Right atrium auricular region (tissue), 2 donors: ENCODE measurements around the gene SKA1. TPM values are rescaled to one million over a fixed set of nuclear protein-coding genes. Genes with fewer than 3 reads are reported as not detected.

Experiments
- DNase-seq: peaks from one replicate; pipeline ENCODE4 v3.0.0-alpha.2; 2019; ENCODE audit warnings: low spot score
- H3K27ac ChIP-seq, 2 donors: fragments of 200-600 bp; sonication (generic); 1 replicate in 1 of 2; 2 replicates in 1 of 2; pipeline ENCODE4 v1.5.1; 2016 to 2019
- H3K27me3 ChIP-seq, 2 donors: fragments of 200-600 bp; sonication (generic); one replicate each; pipeline versions ENCODE4 v1.5.1 to v1.6.0; 2017 to 2019
- H3K36me3 ChIP-seq: fragments of 200-600 bp; sonication (generic); one replicate; pipeline ENCODE4 v1.5.1; 2016
- H3K4me1 ChIP-seq, 2 donors: fragments of 200-600 bp; sonication (generic); one replicate each; pipeline versions ENCODE4 v1.5.1 to v1.6.0; 2017 to 2019
- H3K4me3 ChIP-seq, 2 donors: fragments of 200-600 bp; sonication (generic); 1 replicate in 1 of 2; 2 replicates in 1 of 2; pipeline ENCODE4 v1.5.1; 2017 to 2019; ENCODE audit warnings: mild to moderate bottlenecking in 1 of 2, moderate library complexity in 1 of 2
- H3K9me3 ChIP-seq, 2 donors: fragments of 200-600 bp; sonication (generic); one replicate each; pipeline ENCODE4 v1.5.1; 2019
- total RNA-seq, 2 donors: library from RNA; depleted of rRNA; stranded (reverse); fragments of >200 nt; gene quantifications; one replicate each; pipeline ENCODE4 v1.1.0, GENCODE V29; 2016
- TF ChIP-seq, protein P1 (sequence below), 2 donors: fragments of 200-600 bp; sonication (generic); IDR thresholded peaks; one replicate each; pipeline ENCODE4 v1.5.1; 2019; ENCODE audit warnings: antibody characterized with exemption in 2 of 2

SKA1 gene, protein sequence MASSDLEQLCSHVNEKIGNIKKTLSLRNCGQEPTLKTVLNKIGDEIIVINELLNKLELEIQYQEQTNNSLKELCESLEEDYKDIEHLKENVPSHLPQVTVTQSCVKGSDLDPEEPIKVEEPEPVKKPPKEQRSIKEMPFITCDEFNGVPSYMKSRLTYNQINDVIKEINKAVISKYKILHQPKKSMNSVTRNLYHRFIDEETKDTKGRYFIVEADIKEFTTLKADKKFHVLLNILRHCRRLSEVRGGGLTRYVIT
- total RNA-seq, result under 1 TPM in 1 of 2 donors, not detected in 1; 0.78 TPM

DNA sequence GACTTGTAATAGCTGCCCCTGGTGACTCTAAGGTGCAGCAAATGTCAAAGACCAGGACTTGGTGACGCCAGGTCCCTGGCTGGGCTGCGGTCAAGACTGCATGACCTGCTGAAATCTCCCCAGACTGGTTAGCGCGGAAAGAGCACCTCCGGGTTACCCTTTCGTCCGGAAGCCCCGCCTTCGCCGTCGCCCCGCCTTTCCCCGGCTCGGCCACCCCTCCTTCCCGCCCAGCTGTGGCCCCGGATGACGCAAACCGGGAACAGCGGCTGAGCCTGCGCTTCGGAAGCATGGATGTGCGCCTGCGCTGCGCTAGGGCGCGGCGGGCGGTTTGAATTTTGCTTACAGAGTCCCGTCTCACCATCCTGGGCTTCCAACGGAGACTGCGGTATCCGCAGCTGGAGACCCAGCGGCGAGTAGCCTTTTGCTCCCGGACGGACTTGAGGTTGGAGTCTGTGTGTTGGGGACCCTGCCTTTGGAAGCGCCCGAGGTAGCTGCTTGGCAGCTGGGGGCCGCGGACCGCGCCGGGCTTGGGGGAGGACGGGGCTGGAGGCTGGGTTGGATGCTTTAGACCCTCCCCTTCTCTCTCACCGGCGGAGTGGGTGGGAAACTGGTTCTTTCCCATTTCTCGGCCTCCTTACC is at the start of gene SKA1:
TSS of gene SKA1 (plus strand) at position 294 of the 639 bp plus-strand sequence. CDS start 785 bp downstream, outside the sequence.
- DNase-seq, result peak; percentile 89
- H3K4me1 ChIP-seq, result peaks cover 0 to 9% of the 10 kb centered on the region in 2 donors
- H3K36me3 ChIP-seq, result no peaks in the 10 kb centered on the region
- H3K4me3 ChIP-seq, result peak within 1 kb of the TSS; percentile 29 to 57
- H3K9me3 ChIP-seq, result peaks cover 0 to 5% of the 10 kb centered on the region in 2 donors
- peak within 1 kb of the TSS; percentile 73 to 75 for H3K27ac ChIP-seq
- TF ChIP-seq, protein P1, sequence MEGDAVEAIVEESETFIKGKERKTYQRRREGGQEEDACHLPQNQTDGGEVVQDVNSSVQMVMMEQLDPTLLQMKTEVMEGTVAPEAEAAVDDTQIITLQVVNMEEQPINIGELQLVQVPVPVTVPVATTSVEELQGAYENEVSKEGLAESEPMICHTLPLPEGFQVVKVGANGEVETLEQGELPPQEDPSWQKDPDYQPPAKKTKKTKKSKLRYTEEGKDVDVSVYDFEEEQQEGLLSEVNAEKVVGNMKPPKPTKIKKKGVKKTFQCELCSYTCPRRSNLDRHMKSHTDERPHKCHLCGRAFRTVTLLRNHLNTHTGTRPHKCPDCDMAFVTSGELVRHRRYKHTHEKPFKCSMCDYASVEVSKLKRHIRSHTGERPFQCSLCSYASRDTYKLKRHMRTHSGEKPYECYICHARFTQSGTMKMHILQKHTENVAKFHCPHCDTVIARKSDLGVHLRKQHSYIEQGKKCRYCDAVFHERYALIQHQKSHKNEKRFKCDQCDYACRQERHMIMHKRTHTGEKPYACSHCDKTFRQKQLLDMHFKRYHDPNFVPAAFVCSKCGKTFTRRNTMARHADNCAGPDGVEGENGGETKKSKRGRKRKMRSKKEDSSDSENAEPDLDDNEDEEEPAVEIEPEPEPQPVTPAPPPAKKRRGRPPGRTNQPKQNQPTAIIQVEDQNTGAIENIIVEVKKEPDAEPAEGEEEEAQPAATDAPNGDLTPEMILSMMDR (IDR thresholded peaks at IDR 0.05), result no peak
- H3K27me3 ChIP-seq, result no peaks in the 10 kb centered on the region

- TF ChIP-seq, protein P1 (IDR thresholded peaks at IDR 0.05), result no peak
- H3K27me3 ChIP-seq, result no peaks in the 10 kb centered on the region
- H3K27ac ChIP-seq, result no peak overlapping the region
Observed at GRCh38 chr18:50327983-50328382, 46.9 kb upstream of the SKA1 start.

DNA sequence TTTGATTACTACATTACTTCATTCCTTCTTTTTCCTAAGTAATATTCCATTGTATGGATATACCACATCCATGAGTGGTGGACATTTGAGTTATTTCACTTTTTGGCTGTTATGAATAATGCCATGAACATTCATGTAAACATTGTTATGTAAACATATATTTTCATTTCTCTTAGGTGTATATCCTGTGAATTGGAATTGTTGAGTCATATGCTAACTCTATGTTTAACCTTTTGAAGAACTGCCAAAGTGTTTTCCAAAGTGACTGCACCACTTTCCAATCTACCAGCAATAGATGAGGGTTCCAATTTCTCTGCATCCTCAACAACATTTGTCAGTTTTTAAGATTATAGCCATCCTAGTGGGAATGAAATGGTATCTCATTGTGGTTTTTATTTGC is 44.7 kb upstream of the SKA1 start:
- TF ChIP-seq, protein P1 (IDR thresholded peaks at IDR 0.05), result no peak
- no peaks in the 10 kb centered on the region for H3K4me1 ChIP-seq
- H3K36me3 ChIP-seq, result no peaks in the 10 kb centered on the region
- no peak for DNase-seq
- no peak overlapping the region for H3K4me3 ChIP-seq
- H3K27ac ChIP-seq, result no peak overlapping the region
- no peaks in the 10 kb centered on the region for H3K27me3 ChIP-seq
- H3K9me3 ChIP-seq, result no peaks in the 10 kb centered on the region

More at GRCh38 chr18:50327983-50328382, 46.9 kb upstream of the SKA1 start:
- no peaks in the 10 kb centered on the region for H3K36me3 ChIP-seq
- H3K4me3 ChIP-seq, result no peak overlapping the region
- no peaks in the 10 kb centered on the region for H3K4me1 ChIP-seq
- DNase-seq, result no peak
- no peaks in the 10 kb centered on the region for H3K9me3 ChIP-seq

DNA sequence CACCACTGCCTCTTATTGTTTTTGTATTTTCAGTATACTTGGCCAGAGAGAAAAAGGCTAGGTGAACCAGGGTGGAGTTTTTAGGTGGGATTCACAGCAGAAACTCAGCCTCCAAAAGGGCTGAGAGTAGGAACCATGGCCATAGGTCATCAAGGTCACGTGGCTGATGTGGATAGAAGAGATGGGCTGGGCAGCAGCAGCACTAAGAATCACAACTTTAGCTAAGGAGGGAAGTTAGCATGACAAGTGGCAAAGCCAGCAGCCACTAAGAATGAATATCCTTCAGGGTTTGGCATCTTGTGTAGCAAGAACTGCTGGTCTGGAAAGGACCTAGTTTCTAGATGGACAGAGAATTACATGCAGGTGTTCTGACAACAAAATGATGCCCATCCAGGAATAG is 43.2 kb upstream of the SKA1 start:
- H3K9me3 ChIP-seq, result no peaks in the 10 kb centered on the region
- DNase-seq, result no peak
- no peak overlapping the region for H3K27ac ChIP-seq
- H3K4me3 ChIP-seq, result no peak overlapping the region
- no peaks in the 10 kb centered on the region for H3K27me3 ChIP-seq
- TF ChIP-seq, protein P1 (IDR thresholded peaks at IDR 0.05), result no peak
- no peaks in the 10 kb centered on the region for H3K36me3 ChIP-seq
- H3K4me1 ChIP-seq, result no peaks in the 10 kb centered on the region

- Histone ChIP-seq H3K36me3 (no peaks in the 10 kb centered on the region), H3K9me3 (no peaks in the 10 kb centered on the region), H3K27ac (no peak overlapping the region), H3K27me3 (no peaks in the 10 kb centered on the region), H3K4me1 (no peaks in the 10 kb centered on the region), H3K4me3 (no peak overlapping the region)
- DNase-seq, result no peak
- TF ChIP-seq, protein P1 (IDR thresholded peaks at IDR 0.05), result no peak
Observed at GRCh38 chr18:50334546-50335152, 40.2 kb upstream of the SKA1 start.
